SK-N-MC (cell line): ENCODE results near the gene PRR23E.

Experiments used
- EZH2 ChIP-seq: fragments of 200-600 bp; sonication (generic); IDR thresholded peaks from one replicate; pipeline ENCODE4 v1.6.1; 2017; ENCODE audit warnings: antibody characterized with exemption
- POLR2AphosphoS5 ChIP-seq: IDR thresholded peaks from 2 replicates; pipeline ENCODE4 v1.6.1; 2012; ENCODE audit warnings: mild to moderate bottlenecking, low read depth, low read length, borderline replicate concordance

DNA sequence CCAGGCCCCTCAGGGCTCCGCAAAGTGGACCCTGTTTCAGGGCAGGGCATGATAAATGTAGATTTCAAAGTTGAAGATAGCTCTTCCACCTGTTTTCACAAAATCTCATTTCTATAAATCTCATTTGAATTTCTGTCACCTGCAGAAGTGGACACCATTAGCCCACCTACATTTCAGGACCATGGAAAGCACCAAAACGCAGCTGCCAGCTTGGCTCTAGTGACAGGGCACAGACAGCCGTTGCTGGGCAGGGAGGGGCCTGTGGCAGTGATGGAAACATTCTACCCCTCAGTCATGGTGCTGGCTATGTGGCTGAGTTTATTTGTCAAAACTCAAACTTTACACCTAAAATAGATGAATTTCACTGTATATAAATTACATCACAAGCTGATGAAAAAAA is 40.4 kb downstream of the PRR23E start:
- TF ChIP-seq POLR2AphosphoS5 (no peak), EZH2 (no peak)
